ENCODE results near the gene GFAP. TPM values are rescaled to one million over a fixed set of nuclear protein-coding genes. Genes with fewer than 3 reads are reported as not detected.

Gene GFAP
- total RNA-seq, 2 donors from 2014 or later: 0.35 TPM; not detected in 1

- WGBS, 2 experiments (ENCODE audit: insufficient coverage in 1 of 2, insufficient read length in 1 of 2): 92 to 94% methylated on average over 10 of the region's 10 CpGs
- Mint-ChIP-seq H3K36me3 (ENCODE audit: low read depth) (peaks cover 43% of the 10 kb centered on the region), H3K27me3 (ENCODE audit: insufficient read depth) (no peaks in the 10 kb centered on the region), H3K27ac (no peak overlapping the region), H3K9me3 (no peaks in the 10 kb centered on the region), H3K4me1 (no peaks in the 10 kb centered on the region), H3K4me3 (no peak overlapping the region)
- H3K9me3 ChIP-seq (ENCODE audit: control insufficient read depth, low read length): no peaks in the 10 kb centered on the region
- no peaks in the 10 kb centered on the region for H3K27me3 ChIP-seq (ENCODE audit: control insufficient read depth, insufficient read depth, low read length, poor library complexity, severe bottlenecking)
- no peak overlapping the region for H3K9ac ChIP-seq (ENCODE audit: extremely low read depth, low read length, poor library complexity, severe bottlenecking)
- DNase-seq: no peak
- no peaks in the 10 kb centered on the region for H3K4me1 ChIP-seq (ENCODE audit: control insufficient read depth, insufficient read depth, low read length)
- no peak overlapping the region for H3K27ac ChIP-seq (ENCODE audit: low read depth, low read length)
- TF ChIP-seq, protein P1, sequence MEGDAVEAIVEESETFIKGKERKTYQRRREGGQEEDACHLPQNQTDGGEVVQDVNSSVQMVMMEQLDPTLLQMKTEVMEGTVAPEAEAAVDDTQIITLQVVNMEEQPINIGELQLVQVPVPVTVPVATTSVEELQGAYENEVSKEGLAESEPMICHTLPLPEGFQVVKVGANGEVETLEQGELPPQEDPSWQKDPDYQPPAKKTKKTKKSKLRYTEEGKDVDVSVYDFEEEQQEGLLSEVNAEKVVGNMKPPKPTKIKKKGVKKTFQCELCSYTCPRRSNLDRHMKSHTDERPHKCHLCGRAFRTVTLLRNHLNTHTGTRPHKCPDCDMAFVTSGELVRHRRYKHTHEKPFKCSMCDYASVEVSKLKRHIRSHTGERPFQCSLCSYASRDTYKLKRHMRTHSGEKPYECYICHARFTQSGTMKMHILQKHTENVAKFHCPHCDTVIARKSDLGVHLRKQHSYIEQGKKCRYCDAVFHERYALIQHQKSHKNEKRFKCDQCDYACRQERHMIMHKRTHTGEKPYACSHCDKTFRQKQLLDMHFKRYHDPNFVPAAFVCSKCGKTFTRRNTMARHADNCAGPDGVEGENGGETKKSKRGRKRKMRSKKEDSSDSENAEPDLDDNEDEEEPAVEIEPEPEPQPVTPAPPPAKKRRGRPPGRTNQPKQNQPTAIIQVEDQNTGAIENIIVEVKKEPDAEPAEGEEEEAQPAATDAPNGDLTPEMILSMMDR (conservative IDR thresholded peaks at IDR 0.05): no peak
- peaks cover 61% of the 10 kb centered on the region for H3K36me3 ChIP-seq (ENCODE audit: control insufficient read depth, insufficient read depth, low read length)
- H3K4me3 ChIP-seq (ENCODE audit: low read length): no peak overlapping the region
Observed at GRCh38 chr17:44887971-44888954, 27.0 kb downstream of the GFAP start.

- TF ChIP-seq, protein P1 (conservative IDR thresholded peaks at IDR 0.05): no peak
- Histone ChIP-seq H3K27me3 (ENCODE audit: control insufficient read depth, insufficient read depth, low read length, poor library complexity, severe bottlenecking) (no peaks in the 10 kb centered on the region), H3K4me1 (ENCODE audit: control insufficient read depth, insufficient read depth, low read length) (no peaks in the 10 kb centered on the region), H3K9me3 (ENCODE audit: control insufficient read depth, low read length) (no peaks in the 10 kb centered on the region), H3K9ac (ENCODE audit: extremely low read depth, low read length, poor library complexity, severe bottlenecking) (no peak overlapping the region), H3K4me3 (ENCODE audit: low read length) (no peak overlapping the region), H3K36me3 (ENCODE audit: control insufficient read depth, insufficient read depth, low read length) (peaks cover 61% of the 10 kb centered on the region), H3K27ac (ENCODE audit: low read depth, low read length) (no peak overlapping the region)
- no peak overlapping the region for H3K27ac Mint-ChIP-seq
- peaks cover 50% of the 10 kb centered on the region for H3K36me3 Mint-ChIP-seq (ENCODE audit: low read depth)
- no peaks in the 10 kb centered on the region for H3K9me3 Mint-ChIP-seq
- 92 to 100% methylated on average over 1 of the region's 1 CpG for WGBS, 2 experiments (ENCODE audit: insufficient coverage in 1 of 2, insufficient read length in 1 of 2)
- H3K27me3 Mint-ChIP-seq (ENCODE audit: insufficient read depth): no peaks in the 10 kb centered on the region
- no peak for DNase-seq
- H3K4me3 Mint-ChIP-seq: no peak overlapping the region
- no peaks in the 10 kb centered on the region for H3K4me1 Mint-ChIP-seq
Observed at GRCh38 chr17:44887016-44887415, 28.3 kb downstream of the GFAP start.

- DNase-seq: no peak
- WGBS, 2 experiments (ENCODE audit: insufficient coverage in 1 of 2, insufficient read length in 1 of 2): 94 to 100% methylated on average over 1 to 2 of the region's 2 CpGs
- H3K4me3 ChIP-seq (ENCODE audit: low read length): no peak overlapping the region
- TF ChIP-seq, protein P1 (conservative IDR thresholded peaks at IDR 0.05): no peak
- Mint-ChIP-seq H3K27ac (no peak overlapping the region), H3K9me3 (no peaks in the 10 kb centered on the region), H3K4me3 (no peak overlapping the region), H3K4me1 (no peaks in the 10 kb centered on the region), H3K36me3 (ENCODE audit: low read depth) (peaks cover 51% of the 10 kb centered on the region), H3K27me3 (ENCODE audit: insufficient read depth) (no peaks in the 10 kb centered on the region)
- H3K27me3 ChIP-seq (ENCODE audit: control insufficient read depth, insufficient read depth, low read length, poor library complexity, severe bottlenecking): no peaks in the 10 kb centered on the region
- H3K36me3 ChIP-seq (ENCODE audit: control insufficient read depth, insufficient read depth, low read length): peaks cover 73% of the 10 kb centered on the region
- H3K4me1 ChIP-seq (ENCODE audit: control insufficient read depth, insufficient read depth, low read length): no peaks in the 10 kb centered on the region
- no peak overlapping the region for H3K27ac ChIP-seq (ENCODE audit: low read depth, low read length)
- H3K9ac ChIP-seq (ENCODE audit: extremely low read depth, low read length, poor library complexity, severe bottlenecking): no peak overlapping the region
- H3K9me3 ChIP-seq (ENCODE audit: control insufficient read depth, low read length): no peaks in the 10 kb centered on the region
Observed at GRCh38 chr17:44884941-44885340, 30.4 kb downstream of the GFAP start.
